Common myeloid progenitor, CD34-positive (primary cell): ENCODE measurements around the gene MSI2.
"Not testable (repeated sequence)": the region's sequence is repeated elsewhere in the genome, so short reads cannot be mapped to it uniquely, and the experiment has no call there.

Experiments used
- CTCF ChIA-PET: fragments of 350-600 bp; sonication (Branson Sonifier 250); formaldehyde crosslinking; loops from one replicate; lab custom pipeline; 2021; ENCODE audit warnings: antibody characterized with exemption; lab: Charles Lee
- POLR2A ChIA-PET: fragments of 350-600 bp; sonication (Branson Sonifier 250); formaldehyde crosslinking; loops from one replicate; lab custom pipeline; 2021; ENCODE audit warnings: antibody characterized with exemption; lab: Charles Lee
- DNase-seq, 3 donors: peaks; one replicate each; pipeline versions ENCODE4 v3.0.0 to v3.0.0-alpha.2; 2013
- H3K27ac ChIP-seq, 2 experiments: 1 replicate in 1 of 2; 2 replicates in 1 of 2; pipeline ENCODE4 v1.7.0; 2013; ENCODE audit warnings: inconsistent platforms in 2 of 2, low read length in 2 of 2, mild to moderate bottlenecking in 2 of 2, low read depth in 1 of 2, moderate library complexity in 1 of 2; ENCODE audit not compliant: severe bottlenecking in 2 of 2, insufficient read depth in 1 of 2, poor library complexity in 1 of 2
- H3K27me3 ChIP-seq, 5 experiments: replicated peaks in 2 of 5; 1 replicate in 3 of 5; 2 replicates in 2 of 5; pipeline versions ENCODE4 v1.6.1 to v1.7.0; 2013; ENCODE audit warnings: low read length in 4 of 5, mild to moderate bottlenecking in 2 of 5, moderate library complexity in 2 of 5, inconsistent platforms in 1 of 5; ENCODE audit not compliant: insufficient read depth in 5 of 5, control insufficient read depth in 4 of 5
- H3K36me3 ChIP-seq, 4 experiments: 1 replicate in 2 of 4; 2 replicates in 2 of 4; pipeline versions ENCODE4 v1.6.1 to v1.7.0; 2013; ENCODE audit warnings: low read length in 3 of 4, control low read depth in 1 of 4, mild to moderate bottlenecking in 1 of 4; ENCODE audit not compliant: control insufficient read depth in 4 of 4, insufficient read depth in 4 of 4
- H3K4me1 ChIP-seq, 4 experiments: 1 replicate in 3 of 4; 2 replicates in 1 of 4; pipeline versions ENCODE4 v1.6.1 to v1.7.1; 2013; ENCODE audit warnings: low read length in 3 of 4, mild to moderate bottlenecking in 3 of 4, control low read depth in 1 of 4, inconsistent platforms in 1 of 4, moderate library complexity in 1 of 4; ENCODE audit not compliant: control insufficient read depth in 4 of 4, insufficient read depth in 4 of 4; ENCODE audit errors: control extremely low read depth in 1 of 4
- H3K4me3 ChIP-seq, 7 experiments: 1 replicate in 4 of 7; 2 replicates in 3 of 7; pipeline versions ENCODE4 v1.5.1 to v1.7.0; 2013; ENCODE audit warnings: mild to moderate bottlenecking in 7 of 7, low read length in 6 of 7, moderate library complexity in 6 of 7, inconsistent platforms in 2 of 7, low read depth in 2 of 7, control low read depth in 1 of 7; ENCODE audit not compliant: insufficient read depth in 4 of 7, control insufficient read depth in 1 of 7; ENCODE audit errors: extremely low read depth in 1 of 7
- H3K9me3 ChIP-seq, 5 experiments: 1 replicate in 4 of 5; 2 replicates in 1 of 5; pipeline versions ENCODE4 v1.6.1 to v1.7.1; 2013; ENCODE audit warnings: low read length in 4 of 5, mild to moderate bottlenecking in 2 of 5, inconsistent platforms in 1 of 5, low read depth in 1 of 5, moderate library complexity in 1 of 5; ENCODE audit not compliant: control insufficient read depth in 4 of 5, insufficient read depth in 2 of 5; ENCODE audit errors: control extremely low read depth in 1 of 5
- WGBS: methylation state at CpG from one replicate; pipeline ENCODE4 v1.1.5; 2013; ENCODE audit not compliant: insufficient coverage; 5-methylcytosine and 5-hydroxymethylcytosine counted together

Gene MSI2

GRCh38 chr17:57295526-57296023 lies 39.3 kb downstream of the MSI2 start:
- 20% methylated on average over 2 of the region's 5 CpGs for WGBS
- Histone ChIP-seq H3K27ac (peak overlapping the region; percentile 34 to 76), H3K4me1 (peaks cover 7 to 53% (median 37%) of the 10 kb centered on the region in 4 experiments), H3K4me3 (peak overlapping the region in 3 of 7 experiments; percentile 19 to 34 (median 21)), H3K27me3 (no peaks in the 10 kb centered on the region), H3K36me3 (peaks cover 31 to 78% (median 53%) of the 10 kb centered on the region in 4 experiments), H3K9me3 (peaks cover 1 to 22% (median 11%) of the 10 kb centered on the region in 5 experiments)
- CTCF ChIA-PET: interaction anchor here (1.2 to 1.5 kb wide), 2 partner anchors 11 to 13 kb away, joined by 4 to 6 read pairs; no protein-coding TSS in a partner anchor
- POLR2A ChIA-PET: interaction anchor here (0.6 to 0.7 kb wide), 2 partner anchors 241 to 426 kb away, joined by 3 read pairs; no protein-coding TSS in a partner anchor
- peak; percentile 46 to 88 (median 78) for DNase-seq

- POLR2A ChIA-PET: no interaction called here
- Histone ChIP-seq H3K4me1 (peaks cover 7 to 47% (median 34%) of the 10 kb centered on the region in 4 experiments), H3K27ac (peak overlapping the region in 1 of 2 experiments; percentile 76), H3K36me3 (peaks cover 36 to 78% (median 53%) of the 10 kb centered on the region in 4 experiments), H3K9me3 (peaks cover 1 to 27% (median 11%) of the 10 kb centered on the region in 5 experiments), H3K27me3 (no peaks in the 10 kb centered on the region), H3K4me3 (no peak overlapping the region)
- WGBS: no CpG with 5 or more reads among the region's 4 CpGs
- CTCF ChIA-PET: interaction anchor here (0.6 kb wide), 1 partner anchor 17 kb away, joined by 3 read pairs; no protein-coding TSS in a partner anchor
- peak in 1 of 3 donors; percentile 42 for DNase-seq
Measured at GRCh38 chr17:57296231-57296630, 39.9 kb downstream of the MSI2 start.

GRCh38 chr17:57299176-57299575 lies 42.9 kb downstream of the MSI2 start:
- Histone ChIP-seq H3K36me3 (peaks cover 34 to 69% (median 49%) of the 10 kb centered on the region in 4 experiments), H3K4me1 (peaks cover 7 to 46% (median 32%) of the 10 kb centered on the region in 4 experiments), H3K9me3 (peaks cover 1 to 27% (median 11%) of the 10 kb centered on the region in 5 experiments), H3K27ac (no peak overlapping the region), H3K27me3 (no peaks in the 10 kb centered on the region), H3K4me3 (no peak overlapping the region)
- no peak for DNase-seq
- POLR2A ChIA-PET: no interaction called here
- CTCF ChIA-PET: interaction anchor here (0.8 to 1.2 kb wide), 3 partner anchors 10 to 441 kb away, joined by 3 to 5 read pairs (median 3); no protein-coding TSS in a partner anchor
- 100% methylated on average over 2 of the region's 7 CpGs for WGBS

- not testable (repeated sequence) for H3K27me3 ChIP-seq
Measured at GRCh38 chr17:57300592-57300991, 44.3 kb downstream of the MSI2 start.

GRCh38 chr17:57302690-57303465 lies 46.6 kb downstream of the MSI2 start:
- H3K9me3 ChIP-seq: peaks cover 1 to 18% (median 11%) of the 10 kb centered on the region in 5 experiments
- no peak for DNase-seq
- H3K27ac ChIP-seq: peak overlapping the region in 1 of 2 experiments; percentile 66
- POLR2A ChIA-PET: no interaction called here
- 87% methylated on average over 7 of the region's 10 CpGs for WGBS
- H3K36me3 ChIP-seq: peaks cover 32 to 76% (median 52%) of the 10 kb centered on the region in 4 experiments
- no peak overlapping the region for H3K4me3 ChIP-seq
- no peaks in the 10 kb centered on the region for H3K27me3 ChIP-seq
- CTCF ChIA-PET: no interaction called here
- H3K4me1 ChIP-seq: peaks cover 0 to 53% (median 28%) of the 10 kb centered on the region in 4 experiments

More at GRCh38 chr17:57300592-57300991, 44.3 kb downstream of the MSI2 start:
- H3K4me3 ChIP-seq, POLR2A ChIA-PET, H3K27ac ChIP-seq: not testable (repeated sequence)
- DNase-seq: peak in 1 of 3 donors; percentile 49
- H3K9me3 ChIP-seq: peaks cover 1 to 27% (median 11%) of the 10 kb centered on the region in 5 experiments
- H3K36me3 ChIP-seq: peaks cover 37 to 69% (median 47%) of the 10 kb centered on the region in 4 experiments
- peaks cover 1 to 43% (median 23%) of the 10 kb centered on the region in 4 experiments for H3K4me1 ChIP-seq
- WGBS: 96% methylated on average over 5 of the region's 7 CpGs
- CTCF ChIA-PET: interaction anchor here (0.6 kb wide), 1 partner anchor 31 kb away, joined by 5 read pairs; no protein-coding TSS in a partner anchor

GRCh38 chr17:57305144-57305728 lies 48.9 kb downstream of the MSI2 start:
- WGBS: 87% methylated on average over 10 of the region's 13 CpGs
- Histone ChIP-seq H3K4me3 (no peak overlapping the region), H3K36me3 (peaks cover 19 to 76% (median 43%) of the 10 kb centered on the region in 4 experiments), H3K9me3 (peaks cover 0 to 8% (median 0%) of the 10 kb centered on the region in 5 experiments), H3K27ac (no peak overlapping the region), H3K27me3 (no peaks in the 10 kb centered on the region), H3K4me1 (peaks cover 0 to 76% (median 40%) of the 10 kb centered on the region in 4 experiments)
- DNase-seq: no peak
- ChIA-PET POLR2A (no interaction called here), CTCF (interaction anchor here (1.7 kb wide), 1 partner anchor 11 kb away, joined by 3 read pairs; no protein-coding TSS in a partner anchor)
